Activated naive CD4-positive, alpha-beta T cell (primary cell): ENCODE measurements around the gene ZNF44.
"Not testable (repeated sequence)": the region's sequence is repeated elsewhere in the genome, so short reads cannot be mapped to it uniquely, and the experiment has no call there.

Experiments used
- DNase-seq, 4 experiments: peaks; one replicate each; lab custom pipeline; 2025; lab: John Stamatoyannopoulos, UW

Gene ZNF44

GRCh38 chr19:12294249-12295158 is at the start of gene ZNF44:
ZNF44 (minus strand) TSS chr19:12294883; CDS start chr19:12294694, 189 bp downstream.
- DNase-seq: peak; percentile 62 to 89 (median 82)

- peak; percentile 88 to 97 (median 94) for DNase-seq
Observed at GRCh38 chr19:12333162-12334159, 38.8 kb upstream of the ZNF44 start, which contains the start of gene ZNF563. ZNF563 (minus strand) TSS chr19:12333633; CDS start chr19:12333482, 151 bp downstream.

GRCh38 chr19:12331211-12331941 is 36.7 kb upstream of the ZNF44 start:
- DNase-seq: peak in 1 of 4 experiments; percentile 8

GRCh38 chr19:12330340-12330739 is 35.7 kb upstream of the ZNF44 start:
- DNase-seq: no peak

GRCh38 chr19:12325690-12326089 is 31.0 kb upstream of the ZNF44 start:
- no peak for DNase-seq

- no peak for DNase-seq
Observed at GRCh38 chr19:12318782-12319413, 24.2 kb upstream of the ZNF44 start.

GRCh38 chr19:12314553-12314952 is 19.9 kb upstream of the ZNF44 start:
- DNase-seq: no peak

- DNase-seq: not testable (repeated sequence)
Observed at GRCh38 chr19:12308891-12309290, 14.2 kb upstream of the ZNF44 start.

- DNase-seq: no peak
Observed at GRCh38 chr19:12295191-12295590, 508 bp upstream of the ZNF44 start.

- peak in 2 of 4 experiments; percentile 24 to 26 for DNase-seq
Observed at GRCh38 chr19:12293777-12294248, 870 bp downstream of the ZNF44 start.

- DNase-seq: no peak
Observed at GRCh38 chr19:12289790-12290065, 5.0 kb downstream of the ZNF44 start.

GRCh38 chr19:12287958-12288500 is 6.7 kb downstream of the ZNF44 start:
- DNase-seq: no peak

GRCh38 chr19:12284631-12285030 is 10.1 kb downstream of the ZNF44 start:
- no peak for DNase-seq

- no peak for DNase-seq
Observed at GRCh38 chr19:12284226-12284625, 10.5 kb downstream of the ZNF44 start.

- DNase-seq: no peak
Observed at GRCh38 chr19:12278713-12279112, 16.0 kb downstream of the ZNF44 start.

- no peak for DNase-seq
Observed at GRCh38 chr19:12272980-12273901, 21.4 kb downstream of the ZNF44 start.

GRCh38 chr19:12272386-12272785 is 22.3 kb downstream of the ZNF44 start:
- no peak for DNase-seq

- DNase-seq: no peak
Observed at GRCh38 chr19:12270854-12271253, 23.8 kb downstream of the ZNF44 start.

GRCh38 chr19:12265921-12266704 is 28.6 kb downstream of the ZNF44 start:
- DNase-seq: no peak
